Activated naive CD4-positive, alpha-beta T cell treated with anti-CD3 and anti-CD28 coated beads for 36 hours (primary cell): ENCODE measurements around the gene NCOA1. TPM values are rescaled to one million over a fixed set of nuclear protein-coding genes. Genes with fewer than 3 reads are reported as not detected.
"Not testable (repeated sequence)": the region's sequence is repeated elsewhere in the genome, so short reads cannot be mapped to it uniquely, and the experiment has no call there.

Source experiments
- CTCF ChIA-PET: fragments of 350-600 bp; sonication (Branson Sonifier 250); formaldehyde crosslinking; loops from one replicate; lab custom pipeline; 2021; ENCODE audit warnings: antibody characterized with exemption; lab: Charles Lee
- DNase-seq: peaks from one replicate; pipeline ENCODE4 v3.0.0-alpha.2; 2020
- H3K27ac Mint-ChIP-seq: one replicate; pipeline ENCODE4 v1.8.0; 2021; ENCODE audit warnings: mild to moderate bottlenecking, mixed read lengths
- H3K27me3 Mint-ChIP-seq: one replicate; pipeline ENCODE4 v1.8.0; 2021; ENCODE audit warnings: low read depth, mixed read lengths
- H3K36me3 Mint-ChIP-seq: one replicate; pipeline ENCODE4 v1.8.0; 2021; ENCODE audit warnings: low read depth, mixed read lengths
- H3K4me1 Mint-ChIP-seq: one replicate; pipeline ENCODE4 v1.8.0; 2021; ENCODE audit warnings: low read depth, mixed read lengths
- H3K4me3 Mint-ChIP-seq: one replicate; pipeline ENCODE4 v1.8.0; 2021; ENCODE audit warnings: mild to moderate bottlenecking, moderate library complexity, mixed read lengths
- H3K9me3 Mint-ChIP-seq: one replicate; pipeline ENCODE4 v1.8.0; 2021; ENCODE audit warnings: mixed read lengths
- intact Hi-C: fragments of 100-400 bp; cut with micrococcal nuclease; formaldehyde crosslinking; loops from one replicate; pipeline ENCODE4 v1.15.1; 2023
- total RNA-seq, 2 experiments: library from RNA; stranded (reverse); gene quantifications; one replicate each; pipeline ENCODE4 v1.2.3, GENCODE V29; 2021

NCOA1 gene
- total RNA-seq, 2 experiments from 2014 or later: 14.0 to 15.4 TPM

DNA sequence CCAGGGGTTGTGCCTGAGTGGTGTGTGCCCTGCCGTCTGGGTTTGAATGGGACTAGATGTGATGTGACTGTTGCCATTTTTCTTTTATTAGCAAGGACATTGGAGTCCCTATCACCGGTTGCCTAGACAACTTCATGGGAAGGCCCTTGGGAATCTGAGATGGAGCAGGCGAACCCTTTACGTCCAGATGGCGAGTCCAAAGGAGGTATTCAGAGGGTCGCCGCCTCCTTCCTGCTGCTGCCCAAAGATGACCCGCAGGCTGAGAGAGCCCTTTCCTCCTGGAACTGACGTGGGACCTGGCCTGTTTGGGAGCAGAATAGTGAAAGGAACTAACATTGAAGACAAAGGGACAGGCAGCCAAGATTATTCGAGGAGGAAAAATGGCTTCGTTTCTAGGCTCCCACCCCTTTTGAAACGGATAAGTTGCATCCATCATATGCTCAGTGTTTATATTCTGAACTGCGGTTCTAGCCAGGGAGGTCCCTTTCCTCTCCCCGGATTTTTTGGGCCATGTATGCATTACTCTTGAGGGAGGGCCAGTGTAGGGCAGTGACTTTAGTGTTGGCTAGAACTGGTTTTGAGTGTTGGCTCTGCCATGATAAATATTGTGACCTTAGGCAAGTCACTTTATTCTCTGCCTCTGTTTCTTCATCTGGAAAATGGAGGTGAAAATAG, 302.8 kb downstream of the NCOA1 start:
- intact Hi-C loops: loop anchor here (1.0 to 2.0 kb wide), 7 partner anchors 125 to 867 kb away; partner anchors contain the start of genes ATAD2B, DNAJC27, EFR3B and SF3B6
- DNase-seq: peak; percentile 30
- Mint-ChIP-seq H3K4me3 (peak overlapping the region; percentile 97), H3K36me3 (peaks cover 45% of the 10 kb centered on the region), H3K27me3 (no peaks in the 10 kb centered on the region), H3K27ac (peak overlapping the region; percentile 99), H3K9me3 (no peaks in the 10 kb centered on the region), H3K4me1 (peaks cover 40% of the 10 kb centered on the region)
- CTCF ChIA-PET: interaction anchor here (1.7 to 1.8 kb wide), 2 partner anchors 372 to 383 kb away, joined by 5 to 6 read pairs; no protein-coding TSS in a partner anchor

DNA sequence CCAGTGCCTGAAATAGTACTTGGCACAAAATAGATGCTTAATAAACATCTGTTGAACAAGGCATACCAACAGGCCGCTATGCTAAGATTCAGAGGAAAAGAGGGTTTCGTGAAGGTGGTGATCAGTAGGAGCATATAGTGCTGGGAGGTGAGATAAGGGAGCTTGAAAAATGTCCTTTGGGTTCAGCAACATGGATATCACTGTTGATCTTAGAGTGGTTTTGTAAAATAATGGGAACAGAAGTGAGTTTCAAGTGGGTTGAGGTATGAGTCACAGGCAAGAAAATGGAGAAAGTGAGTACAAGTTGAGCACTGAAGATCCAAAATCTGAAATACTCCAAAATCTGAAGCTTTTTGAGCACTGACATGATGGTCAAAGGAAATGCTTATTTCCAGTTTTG, 306.6 kb downstream of the NCOA1 start:
- no peaks in the 10 kb centered on the region for H3K27me3 Mint-ChIP-seq
- peaks cover 30% of the 10 kb centered on the region for H3K4me1 Mint-ChIP-seq
- no peak overlapping the region for H3K27ac Mint-ChIP-seq
- CTCF ChIA-PET: interaction anchor here (1.5 to 2.1 kb wide), 2 partner anchors 29 to 30 kb away, joined by 3 to 5 read pairs; no protein-coding TSS in a partner anchor
- peaks cover 67% of the 10 kb centered on the region for H3K36me3 Mint-ChIP-seq
- H3K4me3 Mint-ChIP-seq: no peak overlapping the region
- no peak for DNase-seq
- intact Hi-C loops: no loop called here
- peaks cover 6% of the 10 kb centered on the region for H3K9me3 Mint-ChIP-seq

DNA sequence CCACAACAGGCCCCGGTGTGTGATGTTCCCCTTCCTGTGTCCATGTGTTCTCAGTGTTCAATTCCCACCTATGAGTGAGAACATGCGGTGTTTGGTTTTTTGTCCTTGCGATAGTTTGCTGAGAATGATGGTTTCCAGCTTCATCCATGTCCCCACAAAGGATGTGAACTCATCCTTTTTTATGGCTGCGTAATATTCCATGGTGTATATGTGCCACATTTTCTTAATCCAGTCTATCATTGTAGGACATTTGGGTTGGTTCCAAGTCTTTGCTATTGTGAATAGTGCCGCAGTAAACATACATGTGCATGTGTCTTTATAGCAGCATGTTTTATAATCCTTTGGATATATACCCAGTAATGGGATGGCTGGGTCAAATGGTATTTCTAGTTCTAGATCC, 309.4 kb downstream of the NCOA1 start:
- DNase-seq, H3K27me3 Mint-ChIP-seq, CTCF ChIA-PET, H3K9me3 Mint-ChIP-seq, H3K27ac Mint-ChIP-seq, intact Hi-C loops, H3K4me3 Mint-ChIP-seq: not testable (repeated sequence)
- Mint-ChIP-seq H3K36me3 (peaks cover 71% of the 10 kb centered on the region), H3K4me1 (peaks cover 18% of the 10 kb centered on the region)

DNA sequence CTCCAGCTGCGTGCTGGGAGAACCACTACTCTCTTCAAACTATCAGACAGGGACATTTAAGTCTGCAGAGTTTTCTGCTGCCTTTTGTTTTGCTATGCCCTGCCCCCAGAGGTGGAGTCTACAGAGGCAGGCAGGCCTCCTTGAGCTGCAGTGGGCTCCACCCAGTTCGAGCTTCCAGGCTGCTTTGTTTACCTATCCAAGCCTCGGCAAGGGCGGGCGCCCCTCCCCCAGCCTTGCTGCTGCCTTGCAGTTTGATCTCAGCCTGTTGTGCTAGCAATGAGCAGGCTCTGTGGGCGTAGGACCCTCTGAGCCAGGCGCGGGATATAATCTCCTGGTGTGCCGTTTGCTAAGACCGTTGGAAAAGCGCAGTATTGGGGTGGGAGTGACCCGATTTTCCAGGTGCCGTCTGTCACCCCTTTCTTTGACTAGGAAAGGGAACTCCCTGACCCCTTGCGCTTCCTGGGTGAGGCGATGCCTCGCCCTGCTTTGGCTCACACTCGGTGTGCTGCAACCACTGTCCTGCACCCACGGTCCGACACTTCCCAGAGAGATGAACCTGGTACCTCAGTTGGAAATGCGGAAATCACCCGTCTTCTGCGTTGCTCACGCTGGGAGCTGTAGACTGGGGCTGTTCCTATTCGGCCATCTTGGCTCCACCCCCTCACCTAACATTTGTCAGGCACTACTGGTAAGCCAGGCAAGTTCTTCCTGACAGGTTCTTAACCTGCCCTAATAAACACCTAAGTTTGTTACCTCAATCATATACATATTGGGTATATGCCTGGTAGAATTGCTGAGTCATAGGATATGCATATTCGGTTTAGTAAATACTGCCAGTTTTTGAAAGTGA, 315.0 kb downstream of the NCOA1 start:
- H3K4me3 Mint-ChIP-seq, H3K9me3 Mint-ChIP-seq, DNase-seq, H3K27me3 Mint-ChIP-seq, intact Hi-C loops, CTCF ChIA-PET: not testable (repeated sequence)
- Mint-ChIP-seq H3K4me1 (peaks cover 16% of the 10 kb centered on the region), H3K27ac (peak overlapping the region; percentile 59), H3K36me3 (peaks cover 49% of the 10 kb centered on the region)

DNA sequence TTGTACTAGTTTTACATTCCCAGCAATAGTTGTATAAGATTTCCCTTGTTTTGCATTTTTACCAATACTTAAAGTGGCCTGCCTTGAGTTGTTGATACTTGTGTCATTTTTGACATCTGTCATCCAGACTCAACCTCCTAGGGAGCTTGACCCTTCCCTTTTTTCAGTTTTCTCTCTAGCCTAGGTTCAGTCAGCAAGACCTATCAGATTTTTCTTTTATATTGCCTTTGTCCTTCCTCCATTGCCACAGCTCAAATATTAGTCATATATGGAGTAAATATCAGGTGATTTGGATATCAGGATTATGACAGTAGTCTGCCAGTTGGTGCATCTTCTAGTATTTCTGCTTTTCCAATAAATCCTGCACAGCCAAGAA, 315.6 kb downstream of the NCOA1 start:
- no peaks in the 10 kb centered on the region for H3K27me3 Mint-ChIP-seq
- peaks cover 5% of the 10 kb centered on the region for H3K9me3 Mint-ChIP-seq
- CTCF ChIA-PET: no interaction called here
- no peak overlapping the region for H3K4me3 Mint-ChIP-seq
- H3K27ac Mint-ChIP-seq: no peak overlapping the region
- peaks cover 16% of the 10 kb centered on the region for H3K4me1 Mint-ChIP-seq
- DNase-seq: no peak
- peaks cover 47% of the 10 kb centered on the region for H3K36me3 Mint-ChIP-seq
- intact Hi-C loops: no loop called here

DNA sequence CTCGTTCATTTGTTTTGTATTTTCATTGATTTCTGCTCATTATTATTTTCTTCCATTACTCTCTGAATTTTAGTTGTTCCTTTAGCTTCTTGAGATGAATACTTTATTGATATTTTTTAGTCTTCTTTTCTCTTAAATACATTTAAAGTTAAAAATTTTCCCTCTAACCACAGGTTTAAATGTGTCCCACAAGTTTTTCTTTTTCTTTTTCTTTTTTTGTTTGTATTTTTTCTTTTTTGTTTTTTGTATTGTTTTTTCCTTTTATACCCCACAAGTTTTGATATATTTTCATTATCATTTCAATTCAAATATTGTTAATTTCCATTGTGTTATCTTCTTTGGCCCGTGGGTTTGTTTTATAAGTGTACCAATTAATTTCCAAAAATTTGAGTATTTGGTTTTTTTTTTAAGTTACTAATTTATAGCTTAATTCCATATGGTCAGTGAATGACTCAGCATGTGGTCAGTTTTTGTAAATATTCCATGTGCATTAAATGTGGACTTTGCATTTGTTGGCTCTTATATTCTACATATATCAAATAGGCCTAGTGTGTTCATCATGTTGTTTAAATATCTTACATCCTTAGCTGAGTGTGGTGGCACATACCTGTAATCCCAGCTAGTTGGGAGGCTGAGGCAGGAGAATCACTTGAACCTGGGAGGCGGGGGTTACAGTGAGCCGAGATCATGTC, 318.4 kb downstream of the NCOA1 start:
- H3K4me1 Mint-ChIP-seq: peaks cover 15% of the 10 kb centered on the region
- H3K36me3 Mint-ChIP-seq: peaks cover 42% of the 10 kb centered on the region
- H3K27ac Mint-ChIP-seq: no peak overlapping the region
- DNase-seq: no peak
- intact Hi-C loops: no loop called here
- H3K4me3 Mint-ChIP-seq: no peak overlapping the region
- peaks cover 3% of the 10 kb centered on the region for H3K9me3 Mint-ChIP-seq
- CTCF ChIA-PET: interaction anchor here (0.9 kb wide), 1 partner anchor 13 kb away, joined by 6 read pairs; no protein-coding TSS in a partner anchor
- H3K27me3 Mint-ChIP-seq: no peaks in the 10 kb centered on the region

- H3K27ac Mint-ChIP-seq: no peak overlapping the region
- peaks cover 5% of the 10 kb centered on the region for H3K4me1 Mint-ChIP-seq
- CTCF ChIA-PET: interaction anchor here (0.7 to 1.3 kb wide), 2 partner anchors 17 to 47 kb away, joined by 3 to 4 read pairs; no protein-coding TSS in a partner anchor
- intact Hi-C loops: no loop called here
- peaks cover 39% of the 10 kb centered on the region for H3K36me3 Mint-ChIP-seq
- H3K9me3 Mint-ChIP-seq: no peaks in the 10 kb centered on the region
- DNase-seq: no peak
- no peak overlapping the region for H3K4me3 Mint-ChIP-seq
- no peaks in the 10 kb centered on the region for H3K27me3 Mint-ChIP-seq
Observed at GRCh38 chr2:24813691-24814137, 322.7 kb downstream of the NCOA1 start.

GRCh38 chr2:24814516-24814915, 323.5 kb downstream of the NCOA1 start:
- Mint-ChIP-seq H3K9me3 (no peaks in the 10 kb centered on the region), H3K4me3 (no peak overlapping the region), H3K27me3 (no peaks in the 10 kb centered on the region), H3K36me3 (peaks cover 43% of the 10 kb centered on the region), H3K27ac (no peak overlapping the region), H3K4me1 (no peaks in the 10 kb centered on the region)
- intact Hi-C loops: no loop called here
- CTCF ChIA-PET: interaction anchor here (1.0 to 1.8 kb wide), 3 partner anchors 9 to 406 kb away, joined by 3 to 5 read pairs (median 4); no protein-coding TSS in a partner anchor
- no peak for DNase-seq

- Mint-ChIP-seq H3K9me3 (no peaks in the 10 kb centered on the region), H3K27ac (no peak overlapping the region), H3K36me3 (peaks cover 48% of the 10 kb centered on the region), H3K27me3 (no peaks in the 10 kb centered on the region), H3K4me1 (no peaks in the 10 kb centered on the region), H3K4me3 (no peak overlapping the region)
- intact Hi-C loops: no loop called here
- CTCF ChIA-PET: interaction anchor here (0.7 to 1.8 kb wide), 4 partner anchors 9 to 406 kb away, joined by 3 to 5 read pairs (median 4); no protein-coding TSS in a partner anchor
- DNase-seq: no peak
Observed at GRCh38 chr2:24815171-24815570, 324.1 kb downstream of the NCOA1 start.

GRCh38 chr2:24816404-24816803, 325.4 kb downstream of the NCOA1 start:
- Mint-ChIP-seq H3K4me1 (no peaks in the 10 kb centered on the region), H3K36me3 (peaks cover 56% of the 10 kb centered on the region)
- CTCF ChIA-PET: interaction anchor here (0.9 to 1.8 kb wide), 3 partner anchors 8 to 378 kb away, joined by 3 to 5 read pairs (median 3); no protein-coding TSS in a partner anchor

DNA sequence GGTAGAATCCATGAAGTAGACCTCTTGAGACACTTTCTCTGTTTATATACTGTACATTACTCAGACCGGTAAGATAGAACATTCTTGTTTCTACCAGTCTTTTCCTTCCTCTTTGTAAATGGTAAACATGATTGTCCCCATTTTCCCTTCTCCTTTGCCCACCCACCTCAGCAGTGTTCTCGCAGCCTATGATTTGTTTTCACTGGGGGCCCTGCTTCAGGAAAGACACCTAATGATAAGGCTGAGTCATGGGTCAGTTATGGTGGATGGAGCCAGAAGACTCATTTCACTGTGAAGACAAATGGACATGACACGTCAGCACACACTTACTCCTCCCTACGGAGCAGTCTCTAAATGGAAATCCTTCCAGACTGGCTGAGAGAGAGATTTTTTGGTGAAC, 325.8 kb downstream of the NCOA1 start:
- no peak for DNase-seq
- no peak overlapping the region for H3K27ac Mint-ChIP-seq
- H3K36me3 Mint-ChIP-seq: peaks cover 53% of the 10 kb centered on the region
- H3K4me3 Mint-ChIP-seq: no peak overlapping the region
- no peaks in the 10 kb centered on the region for H3K27me3 Mint-ChIP-seq
- CTCF ChIA-PET: interaction anchor here (0.9 kb wide), 1 partner anchor 379 kb away, joined by 3 read pairs; no protein-coding TSS in a partner anchor
- intact Hi-C loops: no loop called here
- no peaks in the 10 kb centered on the region for H3K9me3 Mint-ChIP-seq
- no peaks in the 10 kb centered on the region for H3K4me1 Mint-ChIP-seq

More at GRCh38 chr2:24816404-24816803, 325.4 kb downstream of the NCOA1 start:
- Mint-ChIP-seq H3K27ac (no peak overlapping the region), H3K9me3 (no peaks in the 10 kb centered on the region), H3K4me3 (no peak overlapping the region), H3K27me3 (no peaks in the 10 kb centered on the region)
- intact Hi-C loops: no loop called here
- DNase-seq: no peak
